ENCODE data around the gene SLC1A4.
"Not testable (repeated sequence)": the region's sequence is repeated elsewhere in the genome, so short reads cannot be mapped to it uniquely, and the experiment has no call there.

Gene SLC1A4

DNA sequence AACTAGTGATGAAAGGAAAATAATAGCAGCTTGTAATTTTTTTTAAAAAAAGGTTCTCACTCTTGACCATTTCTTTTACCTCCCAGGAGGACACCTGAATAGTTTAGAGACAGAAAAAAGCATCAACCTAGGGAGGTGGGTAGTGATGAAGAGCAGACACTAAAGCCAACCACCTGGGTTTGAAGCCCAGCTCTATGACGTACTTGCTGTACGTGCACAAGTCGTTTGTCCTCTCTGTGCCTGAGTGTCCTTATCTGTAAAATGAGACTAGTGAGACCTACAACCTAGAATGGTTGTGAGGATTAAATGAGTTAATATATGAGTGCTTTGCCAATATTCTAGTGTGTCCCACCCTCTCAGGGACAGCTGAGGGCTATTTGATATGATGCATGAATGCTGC, 5.8 kb downstream of the SLC1A4 start:
- Histone ChIP-seq H3K36me3 (no peaks in the 10 kb centered on the region), H3K4me3 (ENCODE audit: low read depth, low read length) (no peak overlapping the region), H3K9me3 (no peaks in the 10 kb centered on the region), H3K4me1 (no peaks in the 10 kb centered on the region), H3K27me3 (no peaks in the 10 kb centered on the region)
- no peak for DNase-seq
- TF ChIP-seq, protein P1, sequence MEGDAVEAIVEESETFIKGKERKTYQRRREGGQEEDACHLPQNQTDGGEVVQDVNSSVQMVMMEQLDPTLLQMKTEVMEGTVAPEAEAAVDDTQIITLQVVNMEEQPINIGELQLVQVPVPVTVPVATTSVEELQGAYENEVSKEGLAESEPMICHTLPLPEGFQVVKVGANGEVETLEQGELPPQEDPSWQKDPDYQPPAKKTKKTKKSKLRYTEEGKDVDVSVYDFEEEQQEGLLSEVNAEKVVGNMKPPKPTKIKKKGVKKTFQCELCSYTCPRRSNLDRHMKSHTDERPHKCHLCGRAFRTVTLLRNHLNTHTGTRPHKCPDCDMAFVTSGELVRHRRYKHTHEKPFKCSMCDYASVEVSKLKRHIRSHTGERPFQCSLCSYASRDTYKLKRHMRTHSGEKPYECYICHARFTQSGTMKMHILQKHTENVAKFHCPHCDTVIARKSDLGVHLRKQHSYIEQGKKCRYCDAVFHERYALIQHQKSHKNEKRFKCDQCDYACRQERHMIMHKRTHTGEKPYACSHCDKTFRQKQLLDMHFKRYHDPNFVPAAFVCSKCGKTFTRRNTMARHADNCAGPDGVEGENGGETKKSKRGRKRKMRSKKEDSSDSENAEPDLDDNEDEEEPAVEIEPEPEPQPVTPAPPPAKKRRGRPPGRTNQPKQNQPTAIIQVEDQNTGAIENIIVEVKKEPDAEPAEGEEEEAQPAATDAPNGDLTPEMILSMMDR (IDR thresholded peaks at IDR 0.05; ENCODE audit: low read depth, low read length), result no peak

DNA sequence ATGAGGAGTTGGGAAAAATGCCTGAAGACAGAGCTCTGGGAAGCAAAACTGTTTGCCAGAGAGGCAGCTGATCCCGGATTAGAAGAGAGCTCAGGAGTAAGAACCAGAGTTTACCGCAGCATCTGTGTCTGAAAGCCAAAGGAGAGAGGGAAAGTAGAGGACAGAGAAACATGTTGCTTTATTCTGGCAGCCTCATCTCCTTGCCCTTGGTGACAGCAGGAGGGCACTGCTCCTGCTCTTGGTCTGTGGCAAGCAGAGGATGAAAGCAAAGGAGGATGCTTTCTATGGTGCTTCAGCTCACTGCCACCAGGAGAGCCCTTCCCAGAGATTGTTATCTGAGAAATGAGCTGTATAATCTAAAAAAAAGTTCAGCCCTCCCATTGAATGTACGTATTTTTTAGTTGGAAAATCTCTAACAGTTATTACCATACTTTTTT, 7.7 kb downstream of the SLC1A4 start:
- no peaks in the 10 kb centered on the region for H3K36me3 ChIP-seq

DNA sequence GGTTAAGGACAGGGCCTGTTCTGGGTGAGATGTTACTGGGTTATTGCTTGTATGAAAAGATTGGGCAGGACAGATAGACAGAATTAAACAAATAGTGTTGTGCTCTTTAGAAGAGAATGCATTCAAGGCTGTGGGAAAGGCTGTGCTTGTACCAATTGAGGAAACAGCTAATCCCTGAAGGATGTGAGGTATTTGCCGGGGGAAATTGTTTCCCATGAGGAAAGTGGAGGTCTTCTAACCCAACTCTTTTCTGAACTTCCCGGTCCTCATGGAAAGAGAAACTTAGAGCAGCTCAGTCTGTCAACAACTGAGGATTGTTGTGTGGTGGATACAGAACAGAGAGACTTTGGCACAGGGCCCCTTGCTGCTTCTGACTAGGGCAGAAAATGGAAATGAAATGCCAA, 9.5 kb downstream of the SLC1A4 start:
- TF ChIP-seq, protein P1 (IDR thresholded peaks at IDR 0.05; ENCODE audit: low read depth, low read length), result no peak
- no peak for DNase-seq
- Histone ChIP-seq H3K27me3 (no peaks in the 10 kb centered on the region), H3K4me3 (ENCODE audit: low read depth, low read length) (no peak overlapping the region), H3K9me3 (no peaks in the 10 kb centered on the region), H3K4me1 (no peaks in the 10 kb centered on the region), H3K36me3 (no peaks in the 10 kb centered on the region)

More for the DNA sequence above, 7.7 kb downstream of the SLC1A4 start:
- H3K27me3 ChIP-seq, result no peaks in the 10 kb centered on the region
- H3K4me3 ChIP-seq (ENCODE audit: low read depth, low read length), result no peak overlapping the region
- TF ChIP-seq, protein P1 (IDR thresholded peaks at IDR 0.05; ENCODE audit: low read depth, low read length), result 0 out of 2 replicates have a peak, but pooled peaks have one; percentile 31
- no peaks in the 10 kb centered on the region for H3K4me1 ChIP-seq
- H3K9me3 ChIP-seq, result no peaks in the 10 kb centered on the region
- no peak for DNase-seq

DNA sequence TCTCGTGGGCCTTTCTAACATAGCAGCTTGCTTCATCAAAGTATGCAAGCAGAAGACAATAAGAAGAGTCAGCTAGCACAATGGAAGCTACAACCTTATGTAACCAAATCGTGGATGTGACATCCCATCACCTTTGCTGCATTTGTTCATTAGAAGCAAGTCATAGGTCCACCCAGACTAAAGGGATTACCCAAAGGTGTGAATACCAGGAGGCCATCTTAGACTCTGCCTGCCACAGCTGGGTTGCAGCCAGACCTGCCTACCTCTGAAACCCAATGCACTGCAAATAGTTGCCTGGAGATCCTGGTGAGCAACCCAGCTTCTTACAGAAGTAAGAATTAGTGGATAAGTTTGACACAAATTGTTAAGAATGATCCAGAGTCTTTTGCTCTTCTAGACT, 10.6 kb downstream of the SLC1A4 start:
- DNase-seq, result no peak
- Histone ChIP-seq H3K9me3 (no peaks in the 10 kb centered on the region), H3K4me1 (no peaks in the 10 kb centered on the region), H3K4me3 (ENCODE audit: low read depth, low read length) (no peak overlapping the region), H3K27me3 (no peaks in the 10 kb centered on the region), H3K36me3 (no peaks in the 10 kb centered on the region)
- TF ChIP-seq, protein P1 (IDR thresholded peaks at IDR 0.05; ENCODE audit: low read depth, low read length), result no peak

DNA sequence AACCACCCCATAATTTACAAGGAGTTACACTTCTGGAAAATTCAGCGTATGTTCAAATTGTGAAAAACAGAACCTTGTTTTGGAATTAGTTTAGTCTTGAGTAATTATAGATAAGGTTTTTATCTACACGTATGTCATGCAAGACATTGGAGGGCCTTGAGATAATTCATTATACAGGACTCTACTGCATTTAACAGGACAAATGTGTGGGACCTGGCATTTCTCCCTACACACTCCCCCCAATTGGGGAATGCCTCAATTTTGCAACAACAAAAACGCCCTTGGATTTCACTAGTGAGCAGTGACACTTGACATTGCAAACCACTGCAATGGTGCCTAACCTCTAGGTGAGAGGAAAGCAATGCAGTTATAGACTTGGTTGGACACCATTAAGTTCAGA, 11.4 kb downstream of the SLC1A4 start:
- H3K4me1 ChIP-seq, result no peaks in the 10 kb centered on the region
- H3K4me3 ChIP-seq (ENCODE audit: low read depth, low read length), result no peak overlapping the region
- H3K27me3 ChIP-seq, result no peaks in the 10 kb centered on the region
- TF ChIP-seq, protein P1 (IDR thresholded peaks at IDR 0.05; ENCODE audit: low read depth, low read length), result no peak
- no peaks in the 10 kb centered on the region for H3K9me3 ChIP-seq
- no peak for DNase-seq
- H3K36me3 ChIP-seq, result no peaks in the 10 kb centered on the region

DNA sequence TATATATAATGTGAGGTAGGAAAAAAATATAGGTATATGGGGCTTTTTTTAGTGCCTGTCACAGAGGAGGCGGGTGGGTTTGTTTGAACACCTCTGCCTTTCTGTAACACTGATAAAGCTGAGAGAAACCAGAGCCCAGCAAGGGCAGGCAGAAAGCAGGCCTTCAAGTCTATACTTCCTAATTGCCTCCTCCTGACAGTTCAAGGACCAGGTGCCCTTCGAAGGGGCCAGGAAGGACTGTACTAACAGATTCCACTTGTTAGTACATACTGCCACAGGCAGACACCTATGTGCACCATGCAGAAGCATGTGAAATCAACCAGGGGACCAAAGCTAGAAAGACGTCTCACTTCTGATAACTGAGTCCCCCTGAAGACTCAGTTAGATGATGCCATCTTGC, 13.8 kb downstream of the SLC1A4 start:
- TF ChIP-seq, protein P1 (IDR thresholded peaks at IDR 0.05; ENCODE audit: low read depth, low read length), result no peak
- Histone ChIP-seq H3K4me3 (ENCODE audit: low read depth, low read length) (no peak overlapping the region), H3K27me3 (no peaks in the 10 kb centered on the region), H3K9me3 (no peaks in the 10 kb centered on the region), H3K4me1 (no peaks in the 10 kb centered on the region), H3K36me3 (no peaks in the 10 kb centered on the region)
- no peak for DNase-seq

DNA sequence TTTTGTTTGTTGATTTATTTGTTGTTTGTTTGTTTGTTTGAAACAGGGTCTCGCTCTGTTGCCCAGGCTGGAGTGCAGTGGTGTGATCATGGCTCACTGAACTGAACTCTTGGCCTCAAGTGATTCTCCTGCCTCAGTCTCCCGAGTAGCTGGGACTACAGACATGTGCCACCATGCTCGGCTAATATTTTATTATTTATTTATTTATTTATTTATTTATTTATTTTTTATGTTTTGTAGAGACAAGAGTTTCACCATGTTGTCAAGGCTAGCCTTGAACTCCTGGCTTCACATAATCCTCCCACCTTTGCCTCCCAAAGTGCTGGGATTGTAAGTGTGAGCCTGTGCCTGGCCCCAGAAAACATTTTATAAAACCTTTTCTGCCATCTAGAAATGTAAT, 15.0 kb downstream of the SLC1A4 start:
- not testable (repeated sequence) for DNase-seq; H3K27me3 ChIP-seq; H3K4me3 ChIP-seq (ENCODE audit: low read depth, low read length); H3K36me3 ChIP-seq; H3K9me3 ChIP-seq; H3K4me1 ChIP-seq
